Effector memory CD4-positive, alpha-beta T cell (primary cell): ENCODE data around the gene INPP5E.

Experiments
- DNase-seq, 3 donors: peaks; one replicate each; pipeline ENCODE4 v3.0.0-alpha.2; 2020
- H3K27ac ChIP-seq: 2 replicates; pipeline ENCODE4 v1.7.0; 2013; ENCODE audit warnings: mild to moderate bottlenecking, low read length, moderate library complexity; ENCODE audit not compliant: insufficient read depth, poor library complexity, severe bottlenecking
- H3K27me3 ChIP-seq: replicated peaks from 2 replicates; pipeline ENCODE4 v1.7.0; 2013; ENCODE audit warnings: mild to moderate bottlenecking, low read length; ENCODE audit not compliant: insufficient read depth, control insufficient read depth, poor library complexity, severe bottlenecking
- H3K36me3 ChIP-seq: 2 replicates; pipeline ENCODE4 v1.7.0; 2013; ENCODE audit warnings: mild to moderate bottlenecking, low read length, moderate library complexity; ENCODE audit not compliant: control insufficient read depth, insufficient read depth
- H3K4me1 ChIP-seq: 2 replicates; pipeline ENCODE4 v1.7.0; 2013; ENCODE audit warnings: low read length, mild to moderate bottlenecking; ENCODE audit not compliant: control insufficient read depth, insufficient read depth, poor library complexity, severe bottlenecking
- H3K4me3 ChIP-seq: 2 replicates; pipeline ENCODE4 v1.7.0; 2013; ENCODE audit warnings: low read length, low read depth, mild to moderate bottlenecking; ENCODE audit not compliant: insufficient read depth, poor library complexity, severe bottlenecking
- H3K9me3 ChIP-seq: 2 replicates; pipeline ENCODE4 v1.7.0; 2013; ENCODE audit warnings: mild to moderate bottlenecking, low read length, moderate library complexity; ENCODE audit not compliant: control insufficient read depth

INPP5E gene

DNA sequence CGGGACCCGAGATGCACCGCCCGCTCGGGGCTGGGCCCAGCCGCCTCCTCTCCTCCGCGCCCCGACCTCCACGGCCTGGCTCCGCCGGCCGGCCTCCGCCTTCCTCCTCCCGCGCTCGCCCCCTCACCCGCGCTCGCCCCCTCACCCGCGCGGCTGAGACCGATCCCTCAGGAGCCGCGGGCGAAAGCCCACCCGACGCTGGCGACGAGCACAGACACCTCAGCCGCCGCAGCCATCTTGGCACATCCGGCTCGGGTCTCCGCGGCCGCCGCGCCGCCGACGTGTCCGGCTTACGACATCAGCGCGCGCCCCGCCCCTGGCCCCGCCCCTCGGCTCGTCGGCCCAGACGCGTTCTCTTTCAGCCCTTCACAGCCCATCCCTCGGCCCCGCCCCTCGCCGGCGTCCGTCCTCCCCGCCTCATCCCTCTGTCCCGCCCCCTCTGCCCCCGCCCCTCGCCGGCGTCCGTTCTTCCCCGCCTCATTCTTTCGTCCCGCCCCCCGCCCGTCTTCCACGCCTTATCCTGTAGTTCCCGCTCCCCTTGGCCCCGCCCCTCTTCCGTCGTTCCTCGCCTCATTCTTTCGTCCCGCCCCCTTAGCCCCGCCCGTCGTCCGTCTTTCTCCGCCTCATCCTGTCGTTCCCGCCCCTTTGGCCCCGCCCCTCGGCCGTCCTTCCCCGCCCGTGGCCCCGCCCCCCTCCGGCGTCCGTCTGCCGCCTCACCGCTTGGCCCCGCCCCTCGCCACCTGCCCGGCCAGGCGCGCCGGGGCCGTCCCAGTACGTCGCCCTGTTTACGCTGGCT lies 43.3 kb upstream of the INPP5E start, which contains the start of gene SEC16A:
Gene SEC16A (minus strand): TSS at position 248 of the 796 bp plus-strand sequence. CDS start 5,425 bp downstream, outside the sequence.
- Histone ChIP-seq H3K4me3 (peak within 1 kb of the TSS; percentile 92), H3K36me3 (peaks cover 9% of the 10 kb centered on the region), H3K27me3 (no peaks in the 10 kb centered on the region), H3K9me3 (no peaks in the 10 kb centered on the region), H3K27ac (peak within 1 kb of the TSS; percentile 96), H3K4me1 (peaks cover 21% of the 10 kb centered on the region)
- DNase-seq = peak; percentile 97 to 99 (median 99)

DNA sequence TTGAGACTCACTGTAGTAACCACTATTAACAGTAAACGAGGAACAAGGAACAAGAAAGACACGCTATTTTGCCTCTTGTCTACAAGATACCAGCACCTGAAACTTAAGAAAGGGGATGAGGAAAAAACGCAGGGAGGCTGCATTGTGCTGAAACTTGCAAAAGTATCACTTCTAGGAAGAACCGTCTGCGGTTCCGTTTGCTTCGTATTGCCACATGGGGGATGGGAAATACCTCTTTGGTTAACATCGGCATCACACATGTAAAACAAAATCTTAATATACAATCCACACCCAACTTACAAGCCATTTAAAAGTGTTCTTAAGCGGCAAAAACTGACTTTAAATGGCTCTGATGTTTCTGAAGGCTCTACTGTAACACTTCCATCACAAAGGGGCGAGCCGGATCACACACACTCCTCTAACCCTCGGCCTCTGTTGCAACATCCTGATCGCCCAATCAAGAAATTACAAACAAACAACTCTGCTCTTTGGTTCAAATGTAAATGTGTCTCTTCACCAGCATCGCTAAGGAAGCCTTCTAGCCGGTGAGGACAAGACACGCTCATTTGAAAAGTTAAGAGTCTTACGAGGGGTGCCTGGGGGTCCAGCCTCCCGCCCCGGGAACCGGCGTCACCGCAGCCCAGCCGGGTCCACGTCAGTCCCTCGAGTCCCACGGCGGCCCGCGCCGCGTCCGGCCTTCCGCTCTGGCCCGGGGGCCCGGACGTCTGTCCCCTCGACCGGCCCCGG lies 42.6 kb upstream of the INPP5E start:
- Histone ChIP-seq H3K9me3 (no peaks in the 10 kb centered on the region), H3K4me1 (peaks cover 21% of the 10 kb centered on the region), H3K27me3 (no peaks in the 10 kb centered on the region), H3K27ac (peak overlapping the region; percentile 96), H3K36me3 (peaks cover 16% of the 10 kb centered on the region), H3K4me3 (peak overlapping the region; percentile 92)
- DNase-seq = peak in 2 of 3 donors; percentile 5 to 29

DNA sequence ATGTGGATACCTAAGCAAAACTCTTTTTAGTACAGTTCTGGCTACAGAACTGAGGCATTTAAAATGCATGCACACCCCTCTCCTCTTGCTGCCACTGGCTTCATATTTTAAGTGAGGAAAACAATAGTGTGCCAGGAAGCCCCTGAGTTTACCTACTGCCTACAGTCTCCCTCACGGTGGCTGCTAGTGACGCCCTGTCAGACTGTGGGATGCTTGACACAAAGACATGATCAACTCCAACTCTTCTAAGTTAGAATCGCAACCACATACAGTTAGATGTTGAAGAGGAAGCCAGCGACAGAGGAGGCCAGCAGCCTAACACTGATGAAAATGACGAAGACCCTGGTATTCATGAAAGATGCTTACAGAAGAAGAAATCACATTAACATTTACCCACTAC lies 41.9 kb upstream of the INPP5E start:
- no peaks in the 10 kb centered on the region for H3K27me3 ChIP-seq
- H3K4me1 ChIP-seq = peaks cover 21% of the 10 kb centered on the region
- H3K9me3 ChIP-seq = no peaks in the 10 kb centered on the region
- H3K4me3 ChIP-seq = peak overlapping the region; percentile 92
- peak overlapping the region; percentile 96 for H3K27ac ChIP-seq
- H3K36me3 ChIP-seq = peaks cover 23% of the 10 kb centered on the region
- DNase-seq = no peak

DNA sequence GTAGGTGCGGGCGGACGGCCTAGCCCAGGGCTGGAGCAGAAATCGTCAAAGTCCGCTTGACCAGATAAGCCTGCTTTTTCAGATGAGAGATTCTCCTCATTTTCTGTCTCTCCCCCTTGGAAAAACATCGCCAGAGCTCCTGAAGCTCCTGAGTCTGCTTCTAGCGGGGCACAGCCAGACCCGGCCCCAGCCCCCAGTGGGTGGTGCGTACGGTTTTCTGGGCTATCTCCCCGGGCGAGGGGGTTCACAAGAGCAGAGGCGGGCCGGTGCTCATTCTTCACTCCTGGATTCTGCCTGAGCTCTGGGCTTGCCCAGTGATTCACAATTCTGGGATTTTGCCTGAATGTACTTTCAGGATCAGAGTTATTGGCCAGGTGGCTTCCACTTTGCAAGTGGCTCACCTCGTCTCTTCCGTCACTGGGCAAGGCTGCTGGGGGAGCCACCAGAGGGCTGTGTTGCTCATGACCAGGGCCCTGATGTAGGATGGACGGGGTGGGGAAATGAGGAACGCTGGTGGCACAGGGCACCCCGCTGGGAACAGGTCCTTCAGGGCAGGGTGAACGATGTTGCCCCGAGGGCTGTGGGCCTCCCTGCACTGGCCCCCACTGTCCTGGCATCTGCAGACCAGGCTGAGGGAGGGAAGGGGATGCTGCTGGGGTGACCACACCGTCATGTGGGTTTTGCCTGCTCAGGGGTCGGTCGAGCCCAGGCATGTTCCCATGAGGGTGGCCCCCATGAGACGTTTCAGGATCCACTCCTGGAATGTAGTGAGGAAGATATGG lies 36.9 kb upstream of the INPP5E start:
- Histone ChIP-seq H3K9me3 (no peaks in the 10 kb centered on the region), H3K4me3 (no peak overlapping the region), H3K4me1 (peaks cover 3% of the 10 kb centered on the region), H3K27ac (no peak overlapping the region), H3K27me3 (no peaks in the 10 kb centered on the region), H3K36me3 (peaks cover 71% of the 10 kb centered on the region)
- DNase-seq = no peak

DNA sequence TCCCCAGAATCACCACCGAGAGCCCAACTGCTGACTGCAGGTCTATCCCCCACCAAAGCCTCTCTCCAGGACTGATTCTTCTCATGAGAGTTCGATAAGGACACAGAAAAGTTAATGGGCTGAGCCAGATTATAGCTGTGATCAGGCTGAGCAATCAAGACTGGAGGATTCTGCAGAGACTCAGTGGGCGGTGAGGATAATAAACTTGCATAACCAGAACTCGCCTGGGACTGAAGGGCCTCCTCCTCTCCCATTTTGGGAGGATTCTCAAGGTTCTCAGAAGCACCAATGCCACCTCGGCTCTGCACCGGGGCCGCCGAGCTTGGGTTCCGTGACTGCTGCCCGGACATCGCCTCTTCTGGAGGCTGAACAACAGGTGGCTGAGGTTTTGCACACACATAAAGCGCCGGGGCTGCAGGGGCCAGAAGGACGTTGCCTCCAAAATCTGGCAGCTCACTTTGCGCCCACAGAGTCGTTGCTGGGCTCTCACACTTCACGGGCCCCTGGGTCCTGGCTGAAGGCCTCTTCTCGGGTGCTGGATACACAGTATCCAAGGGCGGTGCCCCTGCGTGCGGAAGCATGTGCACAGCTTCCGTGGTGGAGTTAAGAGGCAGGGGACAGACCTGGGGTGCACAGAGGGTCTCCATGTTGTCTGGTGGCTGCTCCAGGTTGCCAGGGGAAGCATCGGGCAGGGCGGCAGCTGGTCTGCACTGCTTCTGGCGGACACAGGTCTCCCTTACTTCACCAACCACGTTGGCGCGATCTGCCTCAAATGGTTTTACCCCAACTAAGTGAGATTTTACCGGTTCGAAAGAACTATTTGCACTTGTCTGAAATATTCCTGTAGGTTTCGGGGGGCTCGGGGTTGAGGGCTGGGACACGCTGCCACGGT lies 35.6 kb upstream of the INPP5E start:
- H3K27ac ChIP-seq = no peak overlapping the region
- DNase-seq = no peak
- H3K4me1 ChIP-seq = no peaks in the 10 kb centered on the region
- no peaks in the 10 kb centered on the region for H3K27me3 ChIP-seq
- peaks cover 83% of the 10 kb centered on the region for H3K36me3 ChIP-seq
- H3K4me3 ChIP-seq = no peak overlapping the region
- no peaks in the 10 kb centered on the region for H3K9me3 ChIP-seq

DNA sequence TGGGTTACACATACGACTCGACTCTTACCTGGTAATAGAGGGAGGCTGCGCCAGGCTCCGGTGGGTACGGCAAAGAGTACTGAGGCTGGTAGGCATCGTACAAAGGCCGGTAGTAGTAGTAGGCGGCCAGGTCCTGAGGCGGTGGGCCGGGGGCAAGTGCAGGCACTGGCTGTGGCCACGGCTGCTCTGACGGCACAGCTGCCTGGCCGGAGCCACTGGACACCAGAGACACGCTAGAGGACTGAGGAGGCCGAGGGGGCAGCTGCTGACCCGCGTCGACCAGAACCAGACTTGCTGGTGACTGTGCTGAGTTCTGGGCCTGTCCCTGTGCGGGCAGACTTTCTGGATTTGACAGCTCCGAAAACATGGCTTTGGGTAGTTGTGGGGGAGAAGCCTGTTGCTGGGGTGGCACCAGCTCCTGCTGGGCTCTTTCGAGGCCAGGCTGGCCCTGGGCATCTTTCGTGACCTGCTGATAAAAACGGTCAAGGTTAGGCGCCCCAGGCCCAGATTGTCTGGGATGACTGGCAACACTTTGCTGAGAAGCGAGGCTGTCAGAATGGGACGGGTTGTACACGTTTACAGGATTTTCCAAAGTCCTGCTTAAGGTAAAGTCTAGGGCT lies 34.5 kb upstream of the INPP5E start:
- Histone ChIP-seq H3K27me3 (no peaks in the 10 kb centered on the region), H3K4me1 (no peaks in the 10 kb centered on the region), H3K9me3 (no peaks in the 10 kb centered on the region), H3K36me3 (peaks cover 90% of the 10 kb centered on the region), H3K27ac (no peak overlapping the region), H3K4me3 (no peak overlapping the region)
- DNase-seq = no peak

DNA sequence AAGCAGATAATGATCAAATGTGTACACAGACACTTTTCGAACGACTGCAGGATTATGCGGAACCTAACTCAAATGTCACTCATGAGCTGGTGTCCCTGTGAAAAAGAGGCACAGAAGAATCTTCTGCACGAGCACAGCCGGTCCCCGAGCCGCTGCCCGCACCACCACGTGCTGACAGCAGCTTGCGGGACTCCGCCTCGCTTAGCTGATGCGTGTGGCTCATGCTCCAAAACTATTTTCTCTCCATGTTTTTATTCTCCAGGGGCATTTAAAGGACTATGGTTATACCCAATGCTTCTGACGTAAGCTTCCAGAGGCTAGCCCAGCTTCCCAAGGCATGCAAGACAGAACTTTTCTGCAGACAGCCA lies 33.7 kb upstream of the INPP5E start:
- H3K4me1 ChIP-seq = no peaks in the 10 kb centered on the region
- H3K36me3 ChIP-seq = peaks cover 94% of the 10 kb centered on the region
- H3K27ac ChIP-seq = no peak overlapping the region
- DNase-seq = no peak
- H3K27me3 ChIP-seq = no peaks in the 10 kb centered on the region
- H3K9me3 ChIP-seq = no peaks in the 10 kb centered on the region
- H3K4me3 ChIP-seq = no peak overlapping the region

DNA sequence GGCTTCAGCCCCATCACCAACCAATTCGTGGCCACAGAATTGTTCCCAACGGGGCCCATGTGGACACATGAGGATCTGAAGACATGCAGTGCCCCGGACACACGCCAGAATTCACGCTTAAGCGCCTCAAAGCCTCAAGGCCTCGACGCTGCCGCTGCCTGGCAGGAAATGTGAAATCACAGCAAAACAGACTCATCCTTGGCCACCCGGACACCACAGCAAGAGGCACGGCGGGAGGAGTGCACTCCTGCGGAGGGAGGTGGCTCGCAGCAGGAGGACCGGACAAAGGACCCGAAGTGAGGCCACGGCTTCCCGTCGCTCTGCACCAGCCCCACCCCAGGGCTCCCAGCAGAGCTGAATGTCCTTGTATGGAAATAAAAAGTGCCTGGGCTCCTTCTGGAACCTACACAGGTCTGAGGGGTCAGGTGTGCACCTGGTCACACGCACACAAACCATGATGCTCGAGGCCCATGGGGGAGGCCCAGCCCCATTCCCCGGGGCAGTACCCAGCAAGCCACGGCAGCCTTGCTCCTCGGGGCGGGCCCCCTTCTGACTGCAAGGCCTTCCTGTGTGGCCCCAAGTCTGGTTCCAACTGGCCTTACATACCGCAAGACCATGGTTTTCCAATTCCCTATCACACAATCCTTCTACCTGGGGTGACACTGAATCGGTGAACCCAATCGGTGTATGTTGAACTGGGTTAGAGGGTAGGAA lies 33.2 kb upstream of the INPP5E start:
- Histone ChIP-seq H3K27me3 (no peaks in the 10 kb centered on the region), H3K36me3 (peaks cover 94% of the 10 kb centered on the region), H3K4me1 (no peaks in the 10 kb centered on the region), H3K9me3 (no peaks in the 10 kb centered on the region), H3K27ac (no peak overlapping the region), H3K4me3 (no peak overlapping the region)
- no peak for DNase-seq
